Measurements from ENCODE around the gene OR5D18.
"Not testable (repeated sequence)": the region's sequence is repeated elsewhere in the genome, so short reads cannot be mapped to it uniquely, and the experiment has no call there.

OR5D18 gene

GRCh38 chr11:55819330-55819729, at the start of gene OR5D18:
Gene OR5D18, plus strand, starts transcription at chr11:55819630. Its CDS starts 0 bp downstream, at chr11:55819630.
- no peak for DNase-seq (ENCODE audit: low read depth)

GRCh38 chr11:55773138-55773537, 46.3 kb upstream of the OR5D18 start, which contains the start of gene OR5D13:
Gene OR5D13, plus strand, starts transcription at chr11:55773438. Its CDS starts 0 bp downstream, at chr11:55773438.
- no peak for DNase-seq (ENCODE audit: low read depth)

- no peak for DNase-seq (ENCODE audit: low read depth)
Measured at GRCh38 chr11:55791606-55792005, 27.8 kb upstream of the OR5D18 start.

- no peak for DNase-seq (ENCODE audit: low read depth)
Measured at GRCh38 chr11:55793321-55793720, 26.1 kb upstream of the OR5D18 start.

- DNase-seq (ENCODE audit: low read depth): no peak
Measured at GRCh38 chr11:55795256-55795655, 24.2 kb upstream of the OR5D18 start, which contains the start of gene OR5D14. Gene OR5D14, plus strand, starts transcription at chr11:55795556. Its CDS starts 0 bp downstream, at chr11:55795556.

- DNase-seq (ENCODE audit: low read depth): no peak
Measured at GRCh38 chr11:55806248-55806647, 13.2 kb upstream of the OR5D18 start.

- no peak for DNase-seq (ENCODE audit: low read depth)
Measured at GRCh38 chr11:55811067-55811466, 8.4 kb upstream of the OR5D18 start, which contains the start of gene OR5L1. Gene OR5L1, plus strand, starts transcription at chr11:55811367. Its CDS starts 100 bp downstream, at chr11:55811467.

- DNase-seq (ENCODE audit: low read depth): no peak
Measured at GRCh38 chr11:55826919-55827318, 7.5 kb downstream of the OR5D18 start, which contains the start of gene OR5L2. Gene OR5L2, plus strand, starts transcription at chr11:55827219. Its CDS starts 0 bp downstream, at chr11:55827219.

- no peak for DNase-seq (ENCODE audit: low read depth)
Measured at GRCh38 chr11:55838452-55838851, 19.0 kb downstream of the OR5D18 start, which contains the start of gene OR5D16. Gene OR5D16, plus strand, starts transcription at chr11:55838752. Its CDS starts 0 bp downstream, at chr11:55838752.

- no peak for DNase-seq (ENCODE audit: low read depth)
Measured at GRCh38 chr11:55847453-55847852, 28.0 kb downstream of the OR5D18 start.

GRCh38 chr11:55849037-55849436, 29.6 kb downstream of the OR5D18 start:
- DNase-seq (ENCODE audit: low read depth): no peak

- no peak for DNase-seq (ENCODE audit: low read depth)
Measured at GRCh38 chr11:55852141-55852540, 32.7 kb downstream of the OR5D18 start.

- no peak for DNase-seq (ENCODE audit: low read depth)
Measured at GRCh38 chr11:55854704-55855103, 35.3 kb downstream of the OR5D18 start.

- not testable (repeated sequence) for DNase-seq (ENCODE audit: low read depth)
Measured at GRCh38 chr11:55867354-55867753, 47.9 kb downstream of the OR5D18 start.
